ENCODE measurements around the gene PACS1. TPM values are rescaled to one million over a fixed set of nuclear protein-coding genes. Genes with fewer than 3 reads are reported as not detected.

The PACS1 gene
- polyA plus RNA-seq (2012; rRNA removed) = 24.8 and 37.3 TPM in 2 replicates
- polyA plus RNA-seq (2012; cell fraction: cytosol; rRNA removed) = 22.0 and 34.4 TPM in 2 replicates
- 63.3 and 63.4 TPM in 2 replicates for polyA plus RNA-seq (2012; cell fraction: nucleus; rRNA removed)

DNA sequence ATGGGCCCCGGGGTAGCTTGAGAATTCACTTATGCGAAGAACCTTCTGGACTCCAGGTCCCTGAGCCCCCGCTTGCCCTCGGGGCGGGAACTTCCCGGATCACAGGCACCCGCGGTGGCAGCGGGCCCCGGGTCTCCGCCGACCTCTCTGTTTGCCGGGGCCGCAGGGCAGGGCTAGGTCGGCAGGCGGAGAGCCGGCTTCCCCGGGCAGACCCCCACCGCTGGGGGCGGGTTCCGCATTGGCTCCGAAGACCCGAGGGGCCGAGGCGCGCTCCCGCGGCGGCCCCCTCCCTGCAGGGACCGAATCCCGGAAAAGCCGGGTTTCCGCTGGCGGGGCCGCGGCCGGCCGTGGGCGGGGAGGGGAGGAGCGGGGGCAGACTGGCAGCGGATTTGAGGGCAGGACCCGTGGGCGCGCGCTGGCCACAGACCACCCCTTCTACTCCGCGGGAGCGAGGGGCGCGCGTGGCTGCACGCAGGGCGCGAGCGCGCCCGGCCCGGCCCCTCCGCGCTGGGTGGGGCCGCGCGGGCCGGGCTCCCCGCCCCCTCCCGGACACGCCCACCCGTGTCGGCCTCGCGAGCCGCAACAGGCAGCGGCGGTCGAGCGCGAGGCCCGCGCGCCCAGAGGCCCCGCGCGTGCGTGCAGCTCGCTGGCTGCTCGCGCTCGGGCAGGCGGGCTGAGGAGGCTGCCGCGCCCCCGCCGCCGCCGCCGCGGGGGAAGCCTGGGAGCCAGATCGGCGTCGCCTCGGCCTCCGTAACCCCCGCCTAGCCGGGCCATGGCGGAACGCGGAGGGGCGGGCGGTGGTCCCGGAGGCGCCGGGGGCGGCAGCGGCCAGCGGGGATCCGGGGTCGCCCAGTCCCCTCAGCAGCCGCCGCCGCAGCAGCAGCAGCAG, at the start of gene PACS1:
PACS1 (plus strand) TSS at position 558 of the 889 bp plus-strand sequence; CDS start at position 773, 215 bp downstream.
- Histone ChIP-seq H3K36me3 (replicated peaks in 1 of 2; ENCODE audit: control insufficient read depth in 1 of 2, insufficient read depth in 2 of 2, low read length in 1 of 2) (peaks cover 48 to 56% of the 10 kb centered on the region in 2 experiments), H3F3A (replicated peaks; ENCODE audit: insufficient read depth) (peaks cover 56% of the 10 kb centered on the region), H3K9me2 (no peaks in the 10 kb centered on the region), H4K20me1 (ENCODE audit: insufficient read depth) (peaks cover 25% of the 10 kb centered on the region), H3K4me2 (peak within 1 kb of the TSS; percentile 93), H3K4me1 (ENCODE audit: control insufficient read depth in 1 of 2, insufficient read depth in 2 of 2, low read depth in 1 of 2, low read length in 1 of 2) (peaks cover 20 to 30% of the 10 kb centered on the region in 2 experiments; a peak in 3 of 4 replicates), H3K79me2 (ENCODE audit: insufficient read depth) (peaks cover 60% of the 10 kb centered on the region), H3K27ac (ENCODE audit: low read depth in 2 of 2, low read length in 1 of 2) (peak within 1 kb of the TSS; percentile 86 to 94), H3K9me3 (no peaks in the 10 kb centered on the region), H3K9ac (peak within 1 kb of the TSS; percentile 82), H2AFZ (ENCODE audit: low read depth) (peak within 1 kb of the TSS; percentile 48), H3K27me3 (ENCODE audit: insufficient read depth) (no peaks in the 10 kb centered on the region), H3K4me3 (ENCODE audit: low read depth in 2 of 2, low read length in 1 of 2) (peak within 1 kb of the TSS; percentile 83 to 85)
- peak; percentile 94 for DNase-seq
- ChIA-PET POLR2A (interaction anchor here (2.3 kb wide), 1 partner anchor 12 kb away, joined by 6 read pairs; no protein-coding TSS in a partner anchor), CTCF (interaction anchor here (0.7 to 8.2 kb wide), 14 partner anchors 11 to 183 kb away, joined by 3 to 101 read pairs (median 9); partner anchors contain the start of genes GAL3ST3 and SF3B2)
- WGBS (ENCODE audit: low lambda C conversion rate) = 6% methylated on average over 10 of the region's 120 CpGs
- TF ChIP-seq, protein P1, sequence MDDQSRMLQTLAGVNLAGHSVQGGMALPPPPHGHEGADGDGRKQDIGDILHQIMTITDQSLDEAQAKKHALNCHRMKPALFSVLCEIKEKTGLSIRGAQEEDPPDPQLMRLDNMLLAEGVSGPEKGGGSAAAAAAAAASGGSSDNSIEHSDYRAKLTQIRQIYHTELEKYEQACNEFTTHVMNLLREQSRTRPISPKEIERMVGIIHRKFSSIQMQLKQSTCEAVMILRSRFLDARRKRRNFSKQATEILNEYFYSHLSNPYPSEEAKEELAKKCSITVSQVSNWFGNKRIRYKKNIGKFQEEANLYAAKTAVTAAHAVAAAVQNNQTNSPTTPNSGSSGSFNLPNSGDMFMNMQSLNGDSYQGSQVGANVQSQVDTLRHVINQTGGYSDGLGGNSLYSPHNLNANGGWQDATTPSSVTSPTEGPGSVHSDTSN (IDR thresholded peaks at IDR 0.05) = no peak; the same call in none of the 2 replicates
- TF ChIP-seq NFIC (IDR thresholded peaks at IDR 0.05; ENCODE audit: borderline replicate concordance) = no peak
- TF ChIP-seq, protein P2, sequence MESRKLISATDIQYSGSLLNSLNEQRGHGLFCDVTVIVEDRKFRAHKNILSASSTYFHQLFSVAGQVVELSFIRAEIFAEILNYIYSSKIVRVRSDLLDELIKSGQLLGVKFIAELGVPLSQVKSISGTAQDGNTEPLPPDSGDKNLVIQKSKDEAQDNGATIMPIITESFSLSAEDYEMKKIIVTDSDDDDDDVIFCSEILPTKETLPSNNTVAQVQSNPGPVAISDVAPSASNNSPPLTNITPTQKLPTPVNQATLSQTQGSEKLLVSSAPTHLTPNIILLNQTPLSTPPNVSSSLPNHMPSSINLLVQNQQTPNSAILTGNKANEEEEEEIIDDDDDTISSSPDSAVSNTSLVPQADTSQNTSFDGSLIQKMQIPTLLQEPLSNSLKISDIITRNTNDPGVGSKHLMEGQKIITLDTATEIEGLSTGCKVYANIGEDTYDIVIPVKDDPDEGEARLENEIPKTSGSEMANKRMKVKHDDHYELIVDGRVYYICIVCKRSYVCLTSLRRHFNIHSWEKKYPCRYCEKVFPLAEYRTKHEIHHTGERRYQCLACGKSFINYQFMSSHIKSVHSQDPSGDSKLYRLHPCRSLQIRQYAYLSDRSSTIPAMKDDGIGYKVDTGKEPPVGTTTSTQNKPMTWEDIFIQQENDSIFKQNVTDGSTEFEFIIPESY (IDR thresholded peaks at IDR 0.05; ENCODE audit: borderline replicate concordance, low read depth) = no peak
- TF ChIP-seq GATA2 (CRISPR knock-in tag; IDR thresholded peaks at IDR 0.05) = no peak
- TF ChIP-seq JUND (IDR thresholded peaks at IDR 0.05) = no peak
- no peak for TF ChIP-seq TEAD4 (IDR thresholded peaks at IDR 0.05; ENCODE audit: borderline replicate concordance, insufficient read depth)
- TF ChIP-seq, protein P3, sequence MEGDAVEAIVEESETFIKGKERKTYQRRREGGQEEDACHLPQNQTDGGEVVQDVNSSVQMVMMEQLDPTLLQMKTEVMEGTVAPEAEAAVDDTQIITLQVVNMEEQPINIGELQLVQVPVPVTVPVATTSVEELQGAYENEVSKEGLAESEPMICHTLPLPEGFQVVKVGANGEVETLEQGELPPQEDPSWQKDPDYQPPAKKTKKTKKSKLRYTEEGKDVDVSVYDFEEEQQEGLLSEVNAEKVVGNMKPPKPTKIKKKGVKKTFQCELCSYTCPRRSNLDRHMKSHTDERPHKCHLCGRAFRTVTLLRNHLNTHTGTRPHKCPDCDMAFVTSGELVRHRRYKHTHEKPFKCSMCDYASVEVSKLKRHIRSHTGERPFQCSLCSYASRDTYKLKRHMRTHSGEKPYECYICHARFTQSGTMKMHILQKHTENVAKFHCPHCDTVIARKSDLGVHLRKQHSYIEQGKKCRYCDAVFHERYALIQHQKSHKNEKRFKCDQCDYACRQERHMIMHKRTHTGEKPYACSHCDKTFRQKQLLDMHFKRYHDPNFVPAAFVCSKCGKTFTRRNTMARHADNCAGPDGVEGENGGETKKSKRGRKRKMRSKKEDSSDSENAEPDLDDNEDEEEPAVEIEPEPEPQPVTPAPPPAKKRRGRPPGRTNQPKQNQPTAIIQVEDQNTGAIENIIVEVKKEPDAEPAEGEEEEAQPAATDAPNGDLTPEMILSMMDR (IDR thresholded peaks at IDR 0.05) = no peak
- TF ChIP-seq FOSL2 (IDR thresholded peaks at IDR 0.05; ENCODE audit: borderline replicate concordance, low read depth) = no peak
- TF ChIP-seq, protein P4, sequence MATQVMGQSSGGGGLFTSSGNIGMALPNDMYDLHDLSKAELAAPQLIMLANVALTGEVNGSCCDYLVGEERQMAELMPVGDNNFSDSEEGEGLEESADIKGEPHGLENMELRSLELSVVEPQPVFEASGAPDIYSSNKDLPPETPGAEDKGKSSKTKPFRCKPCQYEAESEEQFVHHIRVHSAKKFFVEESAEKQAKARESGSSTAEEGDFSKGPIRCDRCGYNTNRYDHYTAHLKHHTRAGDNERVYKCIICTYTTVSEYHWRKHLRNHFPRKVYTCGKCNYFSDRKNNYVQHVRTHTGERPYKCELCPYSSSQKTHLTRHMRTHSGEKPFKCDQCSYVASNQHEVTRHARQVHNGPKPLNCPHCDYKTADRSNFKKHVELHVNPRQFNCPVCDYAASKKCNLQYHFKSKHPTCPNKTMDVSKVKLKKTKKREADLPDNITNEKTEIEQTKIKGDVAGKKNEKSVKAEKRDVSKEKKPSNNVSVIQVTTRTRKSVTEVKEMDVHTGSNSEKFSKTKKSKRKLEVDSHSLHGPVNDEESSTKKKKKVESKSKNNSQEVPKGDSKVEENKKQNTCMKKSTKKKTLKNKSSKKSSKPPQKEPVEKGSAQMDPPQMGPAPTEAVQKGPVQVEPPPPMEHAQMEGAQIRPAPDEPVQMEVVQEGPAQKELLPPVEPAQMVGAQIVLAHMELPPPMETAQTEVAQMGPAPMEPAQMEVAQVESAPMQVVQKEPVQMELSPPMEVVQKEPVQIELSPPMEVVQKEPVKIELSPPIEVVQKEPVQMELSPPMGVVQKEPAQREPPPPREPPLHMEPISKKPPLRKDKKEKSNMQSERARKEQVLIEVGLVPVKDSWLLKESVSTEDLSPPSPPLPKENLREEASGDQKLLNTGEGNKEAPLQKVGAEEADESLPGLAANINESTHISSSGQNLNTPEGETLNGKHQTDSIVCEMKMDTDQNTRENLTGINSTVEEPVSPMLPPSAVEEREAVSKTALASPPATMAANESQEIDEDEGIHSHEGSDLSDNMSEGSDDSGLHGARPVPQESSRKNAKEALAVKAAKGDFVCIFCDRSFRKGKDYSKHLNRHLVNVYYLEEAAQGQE (IDR thresholded peaks at IDR 0.05; ENCODE audit: low read depth, low read length) = no peak
- TF ChIP-seq MEF2A (IDR thresholded peaks at IDR 0.05; ENCODE audit: borderline replicate concordance, low read depth) = no peak
- no peak for TF ChIP-seq RFX5 (IDR thresholded peaks at IDR 0.05; ENCODE audit: low read length)
- TF ChIP-seq CHD2 (IDR thresholded peaks at IDR 0.05; ENCODE audit: low read length, partially characterized antibody) = no peak
- TF ChIP-seq EP300 (IDR thresholded peaks at IDR 0.05; ENCODE audit: borderline replicate concordance in 1 of 2, low read depth in 1 of 2, low read length in 1 of 2) = peak in 1 of 2 experiments; percentile 13; a peak in 1 of 4 replicates
- TF ChIP-seq SIN3A (IDR thresholded peaks at IDR 0.05; ENCODE audit: borderline replicate concordance, low read depth, low read length) = peak; percentile 43; the same call in 1 of the 2 replicates
- TF ChIP-seq EZH2phosphoT487 (IDR thresholded peaks at IDR 0.05; ENCODE audit: borderline replicate concordance, low read depth) = no peak
- TF ChIP-seq, protein P5, sequence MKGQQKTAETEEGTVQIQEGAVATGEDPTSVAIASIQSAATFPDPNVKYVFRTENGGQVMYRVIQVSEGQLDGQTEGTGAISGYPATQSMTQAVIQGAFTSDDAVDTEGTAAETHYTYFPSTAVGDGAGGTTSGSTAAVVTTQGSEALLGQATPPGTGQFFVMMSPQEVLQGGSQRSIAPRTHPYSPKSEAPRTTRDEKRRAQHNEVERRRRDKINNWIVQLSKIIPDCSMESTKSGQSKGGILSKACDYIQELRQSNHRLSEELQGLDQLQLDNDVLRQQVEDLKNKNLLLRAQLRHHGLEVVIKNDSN (IDR thresholded peaks at IDR 0.05; ENCODE audit: borderline replicate concordance, low read depth) = no peak
- TF ChIP-seq GABPA (IDR thresholded peaks at IDR 0.05; ENCODE audit: low read depth) = no peak
- TF ChIP-seq, protein P6, sequence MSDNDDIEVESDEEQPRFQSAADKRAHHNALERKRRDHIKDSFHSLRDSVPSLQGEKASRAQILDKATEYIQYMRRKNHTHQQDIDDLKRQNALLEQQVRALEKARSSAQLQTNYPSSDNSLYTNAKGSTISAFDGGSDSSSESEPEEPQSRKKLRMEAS (IDR thresholded peaks at IDR 0.05; ENCODE audit: low read depth) = peak; percentile 27; the same call in 1 of the 2 replicates
- peak; percentile 56; the same call in 1 of the 2 replicates for TF ChIP-seq ELF1 (IDR thresholded peaks at IDR 0.05)

Measured in SK-N-SH (cell line).